ENCODE results near the gene PPY.

GRCh38 chr17:43982171-43982570 is 39.9 kb upstream of the PPY start:
- no peak for TF ChIP-seq CTCF (conservative IDR thresholded peaks at IDR 0.05)
- TF ChIP-seq ZFX (IDR thresholded peaks at IDR 0.05), result no peak
